CD14-positive monocyte (primary cell): ENCODE measurements around the gene DHRS12. TPM values are rescaled to one million over a fixed set of nuclear protein-coding genes. Genes with fewer than 3 reads are reported as not detected.
A peak's percentile ranks its signal among the peaks of the same experiment; 100 is the strongest.
"Not testable (repeated sequence)": the region's sequence is repeated elsewhere in the genome, so short reads cannot be mapped to it uniquely, and the experiment has no call there.

Experiments used
- DNase-seq, 3 donors: peaks; one replicate each; pipeline ENCODE4 v3.0.0-alpha.2; 2011 to 2022
- H2AFZ ChIP-seq: 2 replicates; pipeline ENCODE4 v1.6.0; 2012; ENCODE audit warnings: mild to moderate bottlenecking, low read depth, low read length, inconsistent platforms; ENCODE audit not compliant: insufficient read depth, poor library complexity, severe bottlenecking
- H3K27ac ChIP-seq, 2 donors: 1 replicate in 1 of 2; 2 replicates in 1 of 2; pipeline ENCODE4 v1.5.1; 2012 to 2013; ENCODE audit warnings: low read length in 2 of 2, control low read depth in 1 of 2, inconsistent platforms in 1 of 2, low read depth in 1 of 2, mild to moderate bottlenecking in 1 of 2
- H3K27me3 ChIP-seq, 2 donors: one replicate each; pipeline versions ENCODE4 v1.6.0 to v1.6.1; 2011 to 2013; ENCODE audit warnings: low read length in 2 of 2; ENCODE audit not compliant: control insufficient read depth in 2 of 2, insufficient read depth in 2 of 2
- H3K36me3 ChIP-seq, 2 donors: replicated peaks in 1 of 2; 1 replicate in 1 of 2; 2 replicates in 1 of 2; pipeline versions ENCODE4 v1.5.1 to v1.6.1; 2012 to 2013; ENCODE audit warnings: low read length in 2 of 2, control low read depth in 1 of 2, inconsistent platforms in 1 of 2, mild to moderate bottlenecking in 1 of 2; ENCODE audit not compliant: insufficient read depth in 2 of 2, control insufficient read depth in 1 of 2
- H3K4me1 ChIP-seq, 2 donors: 1 replicate in 1 of 2; 2 replicates in 1 of 2; pipeline versions ENCODE4 v1.5.1 to v1.6.1; 2012 to 2013; ENCODE audit warnings: low read length in 2 of 2, control low read depth in 1 of 2, inconsistent platforms in 1 of 2, mild to moderate bottlenecking in 1 of 2, moderate library complexity in 1 of 2; ENCODE audit not compliant: insufficient read depth in 2 of 2, control insufficient read depth in 1 of 2
- H3K4me2 ChIP-seq: replicated peaks from 2 replicates; pipeline ENCODE3; 2012; ENCODE audit warnings: low read length, moderate library complexity, mild to moderate bottlenecking; ENCODE audit not compliant: poor library complexity, severe bottlenecking; ENCODE audit errors: extremely low read depth
- H3K4me3 ChIP-seq, 3 experiments: fragments of 200-600 bp in 1 of 3; sonication (generic) in 1 of 3; replicated peaks in 1 of 3; 1 replicate in 2 of 3; 2 replicates in 1 of 3; pipeline ENCODE4 v1.5.1; 2011 to 2013; ENCODE audit warnings: low read length in 3 of 3, mild to moderate bottlenecking in 3 of 3, control low read depth in 2 of 3, low read depth in 2 of 3, inconsistent platforms in 1 of 3, moderate library complexity in 1 of 3
- H3K79me2 ChIP-seq: 2 replicates; pipeline ENCODE4 v1.6.0; 2012; ENCODE audit warnings: mild to moderate bottlenecking, control low read depth, inconsistent platforms, low read length, moderate library complexity; ENCODE audit not compliant: insufficient read depth
- H3K9ac ChIP-seq: 2 replicates; pipeline ENCODE4 v1.6.0; 2017; ENCODE audit warnings: low read length, mild to moderate bottlenecking; ENCODE audit not compliant: insufficient read depth, poor library complexity, severe bottlenecking
- H3K9me3 ChIP-seq, 2 donors: replicated peaks in 1 of 2; 1 replicate in 1 of 2; 2 replicates in 1 of 2; pipeline versions ENCODE4 v1.5.1 to v1.6.1; 2012 to 2013; ENCODE audit warnings: low read length in 2 of 2, control low read depth in 1 of 2; ENCODE audit not compliant: control insufficient read depth in 1 of 2, insufficient read depth in 1 of 2
- H4K20me1 ChIP-seq: 2 replicates; pipeline ENCODE4 v1.6.0; 2012; ENCODE audit warnings: mild to moderate bottlenecking, low read length, control low read depth, moderate library complexity; ENCODE audit not compliant: insufficient read depth
- H3K27ac Mint-ChIP-seq, 7 donors: one replicate each; pipeline ENCODE4 v1.8.0; 2020; ENCODE audit warnings: mild to moderate bottlenecking in 7 of 7, mixed read lengths in 7 of 7, moderate library complexity in 6 of 7, inconsistent platforms in 2 of 7
- H3K27me3 Mint-ChIP-seq, 3 donors: one replicate each; pipeline ENCODE4 v1.8.0; 2021 to 2022; ENCODE audit warnings: low read depth in 3 of 3, mild to moderate bottlenecking in 3 of 3, mixed read lengths in 3 of 3, moderate library complexity in 3 of 3, inconsistent platforms in 1 of 3
- H3K36me3 Mint-ChIP-seq, 2 donors: one replicate each; pipeline ENCODE4 v1.8.0; 2020; ENCODE audit warnings: mixed read lengths in 2 of 2, inconsistent platforms in 1 of 2, mild to moderate bottlenecking in 1 of 2
- H3K4me1 Mint-ChIP-seq: one replicate; pipeline ENCODE4 v1.8.0; 2020; ENCODE audit warnings: mild to moderate bottlenecking, mixed read lengths
- H3K4me3 Mint-ChIP-seq, 2 donors: one replicate each; pipeline ENCODE4 v1.8.0; 2020; ENCODE audit warnings: mild to moderate bottlenecking in 2 of 2, mixed read lengths in 2 of 2, moderate library complexity in 1 of 2
- H3K9me3 Mint-ChIP-seq, 7 donors: one replicate each; pipeline ENCODE4 v1.8.0; 2020 to 2022; ENCODE audit warnings: mixed read lengths in 7 of 7, mild to moderate bottlenecking in 6 of 7, moderate library complexity in 6 of 7, inconsistent platforms in 2 of 7
- WGBS: methylation state at CpG from one replicate; pipeline ENCODE4 v1.1.5; 2013; ENCODE audit warnings: missing lambda C conversion rate; ENCODE audit not compliant: insufficient coverage; 5-methylcytosine and 5-hydroxymethylcytosine counted together
- intact Hi-C, 2 donors: fragments of 100-400 bp; cut with micrococcal nuclease; formaldehyde crosslinking; loops; one replicate each; pipeline versions ENCODE4 v1.15.0 to v1.15.1; 2023
- polyA plus RNA-seq, 3 donors: library from polyadenylated mRNA; depleted of rRNA in 1 of 3; unstranded in 2 of 3; stranded (reverse) in 1 of 3; fragments of 300-500 nt in 2 of 3; fragments of >200 nt in 1 of 3; fragmentation: Illumina TruSeq in 2 of 3; gene quantifications; 1 replicate in 2 of 3; 2 replicates in 1 of 3; pipeline ENCODE4 v1.2.3, GENCODE V29; 2012 to 2021
- TF ChIP-seq, protein P1 (sequence below): fragments of 200-600 bp; IDR thresholded peaks from one replicate; pipeline ENCODE4 v1.8.0; 2022; ENCODE audit warnings: antibody characterized with exemption, mild to moderate bottlenecking

Gene DHRS12
- polyA plus RNA-seq, 3 donors = 7.6 to 20.2 (median 20.0) TPM

DNA sequence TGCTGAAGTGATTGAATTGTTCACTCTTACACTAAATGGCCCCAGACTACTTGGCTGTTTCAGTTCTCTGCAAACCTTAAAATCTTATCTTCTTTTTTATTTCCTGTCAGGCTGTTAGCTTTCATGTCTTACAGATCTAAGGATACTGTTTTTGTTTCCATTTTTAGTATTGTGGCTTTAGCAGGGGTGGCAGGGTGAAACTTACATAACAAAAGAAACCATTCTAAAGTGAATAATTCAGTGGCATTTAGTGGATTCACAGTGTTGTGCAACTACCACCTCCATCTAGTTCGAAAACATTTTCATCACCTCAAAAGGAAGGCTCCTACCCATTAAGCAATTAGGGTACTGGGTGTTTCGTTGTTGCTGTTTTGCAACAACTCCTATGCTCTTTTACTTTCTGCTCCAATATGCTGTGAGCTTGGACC, 21.2 kb upstream of the DHRS12 start:
- Mint-ChIP-seq H3K27ac (peak overlapping the region; percentile 90 to 98 (median 96)), H3K4me3 (peak overlapping the region; percentile 41 to 48), H3K4me1 (peaks cover 100% of the 10 kb centered on the region), H3K27me3 (no peaks in the 10 kb centered on the region), H3K9me3 (no peaks in the 10 kb centered on the region), H3K36me3 (no peaks in the 10 kb centered on the region)
- peak; percentile 70 to 90 (median 87) for DNase-seq
- Histone ChIP-seq H3K9me3 (no peaks in the 10 kb centered on the region), H4K20me1 (no peaks in the 10 kb centered on the region), H3K4me1 (peaks cover 98 to 100% of the 10 kb centered on the region in 2 donors), H3K36me3 (no peaks in the 10 kb centered on the region), H2AFZ (no peak overlapping the region), H3K27ac (peak overlapping the region; percentile 78 to 83), H3K4me3 (peak overlapping the region in 1 of 3 experiments; percentile 42), H3K9ac (peak overlapping the region; percentile 6), H3K79me2 (no peaks in the 10 kb centered on the region), H3K4me2 (peak overlapping the region; percentile 53), H3K27me3 (no peaks in the 10 kb centered on the region)
- intact Hi-C loops = loop anchor here in 1 of 2 donors (10.0 kb wide), 1 partner anchor 190 kb away; the partner anchor contains the start of genes ALG11 and ATP7B
- TF ChIP-seq, protein P1, sequence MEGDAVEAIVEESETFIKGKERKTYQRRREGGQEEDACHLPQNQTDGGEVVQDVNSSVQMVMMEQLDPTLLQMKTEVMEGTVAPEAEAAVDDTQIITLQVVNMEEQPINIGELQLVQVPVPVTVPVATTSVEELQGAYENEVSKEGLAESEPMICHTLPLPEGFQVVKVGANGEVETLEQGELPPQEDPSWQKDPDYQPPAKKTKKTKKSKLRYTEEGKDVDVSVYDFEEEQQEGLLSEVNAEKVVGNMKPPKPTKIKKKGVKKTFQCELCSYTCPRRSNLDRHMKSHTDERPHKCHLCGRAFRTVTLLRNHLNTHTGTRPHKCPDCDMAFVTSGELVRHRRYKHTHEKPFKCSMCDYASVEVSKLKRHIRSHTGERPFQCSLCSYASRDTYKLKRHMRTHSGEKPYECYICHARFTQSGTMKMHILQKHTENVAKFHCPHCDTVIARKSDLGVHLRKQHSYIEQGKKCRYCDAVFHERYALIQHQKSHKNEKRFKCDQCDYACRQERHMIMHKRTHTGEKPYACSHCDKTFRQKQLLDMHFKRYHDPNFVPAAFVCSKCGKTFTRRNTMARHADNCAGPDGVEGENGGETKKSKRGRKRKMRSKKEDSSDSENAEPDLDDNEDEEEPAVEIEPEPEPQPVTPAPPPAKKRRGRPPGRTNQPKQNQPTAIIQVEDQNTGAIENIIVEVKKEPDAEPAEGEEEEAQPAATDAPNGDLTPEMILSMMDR = no peak
- WGBS = no CpG with 5 or more reads among the region's 2 CpGs

DNA sequence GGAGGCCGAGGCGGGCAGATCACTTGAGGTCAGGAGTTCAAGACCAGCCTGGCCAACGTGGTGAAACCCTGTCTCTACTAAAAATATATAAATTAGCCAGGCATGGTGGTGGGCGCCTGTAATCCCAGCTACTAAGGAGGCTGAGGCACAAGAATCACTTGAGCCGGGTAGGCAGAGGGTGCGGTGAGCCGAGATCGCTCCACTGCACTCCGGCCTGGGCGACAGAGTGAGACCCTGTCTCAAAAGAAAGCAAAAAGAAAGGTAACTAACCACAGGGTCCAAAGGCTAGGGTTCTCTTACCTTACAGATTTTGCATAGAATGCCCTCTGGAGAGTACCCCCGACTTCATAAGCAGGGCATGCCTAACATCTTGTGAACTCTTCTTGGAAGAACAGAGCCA, 20.7 kb upstream of the DHRS12 start:
- Histone ChIP-seq H3K4me3 (peak overlapping the region in 1 of 3 experiments; percentile 42), H3K4me2 (peak overlapping the region; percentile 53), H3K4me1 (peaks cover 97 to 100% of the 10 kb centered on the region in 2 donors), H3K27ac (peak overlapping the region; percentile 65 to 83)
- not testable (repeated sequence) for H3K4me3 Mint-ChIP-seq, H3K27me3 Mint-ChIP-seq, H3K36me3 ChIP-seq, H3K9me3 Mint-ChIP-seq, H3K9ac ChIP-seq, H3K36me3 Mint-ChIP-seq, DNase-seq, H3K27me3 ChIP-seq, H3K79me2 ChIP-seq, H4K20me1 ChIP-seq, H3K9me3 ChIP-seq, H2AFZ ChIP-seq
- H3K4me1 Mint-ChIP-seq = peaks cover 100% of the 10 kb centered on the region
- 94% methylated on average over 7 of the region's 11 CpGs for WGBS
- H3K27ac Mint-ChIP-seq = peak overlapping the region; percentile 90 to 98 (median 96)
- intact Hi-C loops = loop anchor here in 1 of 2 donors (10.0 kb wide), 1 partner anchor 190 kb away; the partner anchor contains the start of genes ALG11 and ATP7B
